Measurements from ENCODE around the gene CCDC33.

DNA sequence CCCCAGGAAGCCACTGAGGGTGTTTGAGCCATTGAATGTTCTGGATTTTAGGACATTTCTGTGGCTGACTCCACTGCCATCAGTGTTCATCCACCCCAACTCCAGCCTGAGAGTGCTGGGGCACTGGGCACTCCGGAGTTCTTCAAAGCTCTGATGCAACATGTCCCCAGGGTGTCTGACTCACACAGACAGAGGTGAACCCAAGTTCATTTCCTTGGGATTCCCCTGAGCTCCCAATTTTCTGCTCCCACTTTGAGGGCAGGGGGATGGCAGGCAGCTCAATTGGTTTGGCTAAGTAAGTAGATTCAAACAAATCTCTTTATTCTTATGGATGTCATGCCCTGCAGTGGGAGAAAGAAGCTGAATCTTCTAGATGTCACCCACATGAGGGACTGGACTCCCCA is 35.7 kb upstream of the CCDC33 start:
- TF ChIP-seq, protein P1, sequence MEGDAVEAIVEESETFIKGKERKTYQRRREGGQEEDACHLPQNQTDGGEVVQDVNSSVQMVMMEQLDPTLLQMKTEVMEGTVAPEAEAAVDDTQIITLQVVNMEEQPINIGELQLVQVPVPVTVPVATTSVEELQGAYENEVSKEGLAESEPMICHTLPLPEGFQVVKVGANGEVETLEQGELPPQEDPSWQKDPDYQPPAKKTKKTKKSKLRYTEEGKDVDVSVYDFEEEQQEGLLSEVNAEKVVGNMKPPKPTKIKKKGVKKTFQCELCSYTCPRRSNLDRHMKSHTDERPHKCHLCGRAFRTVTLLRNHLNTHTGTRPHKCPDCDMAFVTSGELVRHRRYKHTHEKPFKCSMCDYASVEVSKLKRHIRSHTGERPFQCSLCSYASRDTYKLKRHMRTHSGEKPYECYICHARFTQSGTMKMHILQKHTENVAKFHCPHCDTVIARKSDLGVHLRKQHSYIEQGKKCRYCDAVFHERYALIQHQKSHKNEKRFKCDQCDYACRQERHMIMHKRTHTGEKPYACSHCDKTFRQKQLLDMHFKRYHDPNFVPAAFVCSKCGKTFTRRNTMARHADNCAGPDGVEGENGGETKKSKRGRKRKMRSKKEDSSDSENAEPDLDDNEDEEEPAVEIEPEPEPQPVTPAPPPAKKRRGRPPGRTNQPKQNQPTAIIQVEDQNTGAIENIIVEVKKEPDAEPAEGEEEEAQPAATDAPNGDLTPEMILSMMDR (IDR thresholded peaks at IDR 0.05 in 8 of 11, conservative IDR thresholded peaks at IDR 0.05 in 3 of 11): no peak
- no peak for TF ChIP-seq POLR2AphosphoS5 (IDR thresholded peaks at IDR 0.05)
- no peak for TF ChIP-seq POLR2A (IDR thresholded peaks at IDR 0.05)

Data from spleen (tissue), 7 donors.